ELR (cell line): ENCODE data around the gene PTPRZ1.

Source experiments
- DNase-seq: peaks from one replicate; pipeline ENCODE4 v3.0.0-alpha.2; 2015; ENCODE audit warnings: low read depth

PTPRZ1 gene

GRCh38 chr7:121891731-121892130, 18.8 kb downstream of the PTPRZ1 start:
- no peak for DNase-seq

GRCh38 chr7:121901026-121901425, 28.1 kb downstream of the PTPRZ1 start:
- no peak for DNase-seq

GRCh38 chr7:121904120-121904519, 31.2 kb downstream of the PTPRZ1 start:
- no peak for DNase-seq

GRCh38 chr7:121908042-121908441, 35.1 kb downstream of the PTPRZ1 start:
- DNase-seq = no peak

- DNase-seq = no peak
These were observed 36.9 kb downstream of the PTPRZ1 start for GRCh38 chr7:121909716-121910345.

- no peak for DNase-seq
These were observed 41.1 kb downstream of the PTPRZ1 start for GRCh38 chr7:121913947-121914675.

- DNase-seq = no peak
These were observed 41.8 kb downstream of the PTPRZ1 start for GRCh38 chr7:121914676-121915279.

- DNase-seq = no peak
These were observed 43.2 kb downstream of the PTPRZ1 start for GRCh38 chr7:121916211-121916610.

GRCh38 chr7:121919986-121920385, 47.0 kb downstream of the PTPRZ1 start:
- no peak for DNase-seq

GRCh38 chr7:121924269-121925186, 51.6 kb downstream of the PTPRZ1 start:
- no peak for DNase-seq

- DNase-seq = no peak
These were observed 58.4 kb downstream of the PTPRZ1 start for GRCh38 chr7:121931149-121931902.

GRCh38 chr7:121932768-121933167, 59.8 kb downstream of the PTPRZ1 start:
- no peak for DNase-seq

- no peak for DNase-seq
These were observed 64.1 kb downstream of the PTPRZ1 start for GRCh38 chr7:121936951-121937623.

- DNase-seq = no peak
These were observed 65.6 kb downstream of the PTPRZ1 start for GRCh38 chr7:121938429-121938996.

- no peak for DNase-seq
These were observed 68.0 kb downstream of the PTPRZ1 start for GRCh38 chr7:121940918-121941317.

GRCh38 chr7:121941830-121942229, 68.9 kb downstream of the PTPRZ1 start:
- DNase-seq = peak; percentile 13

- DNase-seq = peak; percentile 67
These were observed 72.1 kb downstream of the PTPRZ1 start for GRCh38 chr7:121945066-121945465.

- DNase-seq = peak; percentile 38
These were observed 72.7 kb downstream of the PTPRZ1 start for GRCh38 chr7:121945480-121946236.

- no peak for DNase-seq
These were observed 80.2 kb downstream of the PTPRZ1 start for GRCh38 chr7:121953164-121953563.

- DNase-seq = peak; percentile 11
These were observed 80.6 kb downstream of the PTPRZ1 start for GRCh38 chr7:121953601-121954000.
